H9 (cell line): ENCODE measurements around the gene TRPT1. TPM values are rescaled to one million over a fixed set of nuclear protein-coding genes. Genes with fewer than 3 reads are reported as not detected.

Experiments
- DNase-seq: peaks from one replicate; pipeline ENCODE4 v3.0.0-alpha.2; 2017
- H2AFZ ChIP-seq: one replicate; pipeline ENCODE4 v1.6.1; 2013; ENCODE audit warnings: mild to moderate bottlenecking, low read length, control low read depth, moderate library complexity
- H2AK5ac ChIP-seq: 2 replicates; pipeline ENCODE4 v1.6.1; 2013; ENCODE audit warnings: low read length, control low read depth, mixed read lengths; ENCODE audit not compliant: insufficient read length
- H2BK120ac ChIP-seq: one replicate; pipeline ENCODE4 v1.6.1; 2013; ENCODE audit warnings: low read depth, mild to moderate bottlenecking, low read length, control low read depth, inconsistent platforms; ENCODE audit not compliant: poor library complexity, severe bottlenecking
- H2BK12ac ChIP-seq: 2 replicates; pipeline ENCODE4 v1.6.1; 2013; ENCODE audit warnings: low read length, control low read depth, mixed read lengths, low read depth; ENCODE audit not compliant: insufficient read length
- H2BK15ac ChIP-seq: 2 replicates; pipeline ENCODE4 v1.6.1; 2013; ENCODE audit warnings: low read depth, low read length, control low read depth
- H2BK20ac ChIP-seq: one replicate; pipeline ENCODE4 v1.6.1; 2013; ENCODE audit warnings: low read depth, mild to moderate bottlenecking, low read length, control low read depth, inconsistent platforms; ENCODE audit not compliant: poor library complexity, severe bottlenecking
- H2BK5ac ChIP-seq: 2 replicates; pipeline ENCODE4 v1.6.1; 2013; ENCODE audit warnings: low read length, control low read depth, mixed read lengths; ENCODE audit not compliant: insufficient read length
- H3K14ac ChIP-seq: 2 replicates; pipeline ENCODE4 v1.6.1; 2013; ENCODE audit warnings: low read length, control low read depth; ENCODE audit not compliant: insufficient read depth
- H3K18ac ChIP-seq: 2 replicates; pipeline ENCODE4 v1.6.1; 2013; ENCODE audit warnings: low read depth, mild to moderate bottlenecking, mixed read lengths, low read length, control low read depth; ENCODE audit not compliant: insufficient read length
- H3K23ac ChIP-seq: 2 replicates; pipeline ENCODE4 v1.6.1; 2013; ENCODE audit warnings: low read length, control low read depth, mixed read lengths, low read depth; ENCODE audit not compliant: insufficient read length
- H3K23me2 ChIP-seq: 2 replicates; pipeline ENCODE4 v1.6.1; 2013; ENCODE audit warnings: low read depth, mild to moderate bottlenecking, mixed read lengths, low read length, control low read depth; ENCODE audit not compliant: insufficient read length, poor library complexity, severe bottlenecking
- H3K27ac ChIP-seq: 2 replicates; pipeline ENCODE4 v1.5.1; 2013; ENCODE audit warnings: low read length, control low read depth, mixed read lengths, low read depth; ENCODE audit not compliant: insufficient read length
- H3K27me3 ChIP-seq: 2 replicates; pipeline ENCODE4 v1.6.1; 2013; ENCODE audit warnings: low read length, control low read depth, inconsistent platforms; ENCODE audit not compliant: insufficient read depth
- H3K4ac ChIP-seq: 2 replicates; pipeline ENCODE4 v1.6.1; 2013; ENCODE audit warnings: low read depth, mild to moderate bottlenecking, control low read depth, inconsistent platforms, low read length, moderate library complexity
- H3K4me1 ChIP-seq: 2 replicates; pipeline ENCODE4 v1.6.1; 2013; ENCODE audit warnings: low read length, control low read depth, inconsistent platforms; ENCODE audit not compliant: insufficient read depth
- H3K4me2 ChIP-seq: 2 replicates; pipeline ENCODE4 v1.6.1; 2013; ENCODE audit warnings: low read length, control low read depth, mixed read lengths; ENCODE audit not compliant: insufficient read length, insufficient read depth
- H3K56ac ChIP-seq: 2 replicates; pipeline ENCODE4 v1.6.1; 2013; ENCODE audit warnings: low read depth, mild to moderate bottlenecking, mixed read lengths, low read length, control low read depth; ENCODE audit not compliant: insufficient read length
- H3K79me1 ChIP-seq: 2 replicates; pipeline ENCODE4 v1.6.1; 2013; ENCODE audit warnings: low read depth, mild to moderate bottlenecking, moderate library complexity, low read length, control low read depth, inconsistent platforms; ENCODE audit not compliant: insufficient read depth, poor library complexity, severe bottlenecking
- H3K79me2 ChIP-seq: 2 replicates; pipeline ENCODE4 v1.6.1; 2013; ENCODE audit warnings: low read length, control low read depth, inconsistent platforms; ENCODE audit not compliant: insufficient read depth
- H3K9ac ChIP-seq: 2 replicates; pipeline ENCODE4 v1.6.1; 2013; ENCODE audit warnings: low read length, control low read depth, mixed read lengths; ENCODE audit not compliant: insufficient read length; ENCODE audit errors: extremely low read depth
- H3K9me3 ChIP-seq: one replicate; pipeline ENCODE4 v1.6.1; 2013; ENCODE audit warnings: low read depth, low read length, inconsistent platforms; ENCODE audit not compliant: control insufficient read depth
- H3T11ph ChIP-seq: one replicate; pipeline ENCODE4 v1.6.1; 2013; ENCODE audit warnings: mild to moderate bottlenecking, low read length, control low read depth, inconsistent platforms
- H4K20me1 ChIP-seq: one replicate; pipeline ENCODE4 v1.6.1; 2013; ENCODE audit not compliant: control insufficient read depth, insufficient read length, insufficient read depth
- H4K5ac ChIP-seq: 2 replicates; pipeline ENCODE4 v1.6.1; 2013; ENCODE audit warnings: low read depth, mild to moderate bottlenecking, mixed read lengths, low read length, control low read depth; ENCODE audit not compliant: insufficient read length
- H4K8ac ChIP-seq: replicated peaks from 2 replicates; pipeline ENCODE4 v1.6.1; 2013; ENCODE audit warnings: low read length, control low read depth, mixed read lengths, low read depth; ENCODE audit not compliant: insufficient read length
- H4K91ac ChIP-seq: 2 replicates; pipeline ENCODE4 v1.6.1; 2013; ENCODE audit warnings: low read depth, mild to moderate bottlenecking, moderate library complexity, mixed read lengths, low read length, control low read depth; ENCODE audit not compliant: insufficient read length
- H3K27ac Mint-ChIP-seq, 3 experiments: 2 replicates in 2 of 3; 3 replicates in 1 of 3; pipeline ENCODE4 v1.8.0; 2020 to 2021; ENCODE audit warnings: mixed read lengths in 3 of 3, mild to moderate bottlenecking in 1 of 3, moderate library complexity in 1 of 3
- H3K27me3 Mint-ChIP-seq: 2 replicates; pipeline ENCODE4 v1.8.0; 2021; ENCODE audit warnings: low read depth, mild to moderate bottlenecking, moderate library complexity, mixed read lengths
- H3K36me3 Mint-ChIP-seq, 3 experiments: 2 replicates in 2 of 3; 3 replicates in 1 of 3; pipeline ENCODE4 v1.8.0; 2020 to 2021; ENCODE audit warnings: low read depth in 3 of 3, mixed read lengths in 3 of 3; ENCODE audit not compliant: insufficient read depth in 1 of 3
- H3K4me1 Mint-ChIP-seq, 2 experiments: 2 replicates each; pipeline ENCODE4 v1.8.0; 2020; ENCODE audit warnings: mixed read lengths in 2 of 2
- H3K4me3 Mint-ChIP-seq, 2 experiments: 2 replicates in 1 of 2; 3 replicates in 1 of 2; pipeline ENCODE4 v1.8.0; 2020 to 2021; ENCODE audit warnings: mild to moderate bottlenecking in 2 of 2, mixed read lengths in 2 of 2, moderate library complexity in 1 of 2
- H3K9me3 Mint-ChIP-seq, 2 experiments: 2 replicates in 1 of 2; 3 replicates in 1 of 2; pipeline ENCODE4 v1.8.0; 2020; ENCODE audit warnings: mild to moderate bottlenecking in 2 of 2, mixed read lengths in 2 of 2, moderate library complexity in 1 of 2
- WGBS: extraction: QIAGEN DNeasy Blood & Tissue Kit; methylation state at CpG from one replicate; pipeline ENCODE4 v1.1.7; 2013; ENCODE audit warnings: missing lambda C conversion rate, low lambda C conversion rate, mixed read lengths; ENCODE audit not compliant: insufficient read length; ENCODE audit errors: extremely low coverage; 5-methylcytosine and 5-hydroxymethylcytosine counted together
- total RNA-seq: library from RNA; stranded (reverse); gene quantifications from 2 replicates; pipeline ENCODE4 v1.2.1, GENCODE V29; 2021
- TF ChIP-seq, protein P1 (sequence below): fragments of 200-600 bp; sonication (generic); conservative IDR thresholded peaks from 3 replicates; pipeline ENCODE4 v1.8.0; 2021; ENCODE audit warnings: antibody characterized with exemption, mild to moderate bottlenecking

Gene TRPT1
- total RNA-seq, 1 experiment from 2014 or later: 33.6 TPM

DNA sequence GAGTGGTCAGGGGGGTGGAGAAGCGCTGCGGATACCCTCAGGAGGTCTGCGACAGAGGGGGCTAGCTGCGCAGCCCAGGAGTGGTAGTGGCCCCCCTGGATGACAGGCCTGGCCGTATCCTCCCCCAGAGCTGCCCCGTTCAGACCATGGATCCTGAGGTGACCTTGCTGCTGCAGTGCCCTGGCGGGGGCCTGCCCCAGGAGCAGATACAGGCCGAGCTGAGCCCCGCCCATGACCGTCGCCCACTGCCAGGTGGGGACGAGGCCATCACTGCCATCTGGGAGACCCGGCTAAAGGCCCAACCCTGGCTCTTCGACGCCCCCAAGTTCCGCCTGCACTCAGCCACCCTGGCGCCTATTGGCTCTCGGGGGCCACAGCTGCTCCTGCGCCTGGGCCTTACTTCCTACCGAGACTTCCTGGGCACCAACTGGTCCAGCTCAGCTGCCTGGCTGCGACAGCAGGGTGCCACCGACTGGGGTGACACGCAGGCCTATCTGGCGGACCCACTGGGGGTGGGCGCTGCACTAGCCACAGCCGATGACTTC is 593 bp upstream of the TRPT1 start:
- TF ChIP-seq, protein P1, sequence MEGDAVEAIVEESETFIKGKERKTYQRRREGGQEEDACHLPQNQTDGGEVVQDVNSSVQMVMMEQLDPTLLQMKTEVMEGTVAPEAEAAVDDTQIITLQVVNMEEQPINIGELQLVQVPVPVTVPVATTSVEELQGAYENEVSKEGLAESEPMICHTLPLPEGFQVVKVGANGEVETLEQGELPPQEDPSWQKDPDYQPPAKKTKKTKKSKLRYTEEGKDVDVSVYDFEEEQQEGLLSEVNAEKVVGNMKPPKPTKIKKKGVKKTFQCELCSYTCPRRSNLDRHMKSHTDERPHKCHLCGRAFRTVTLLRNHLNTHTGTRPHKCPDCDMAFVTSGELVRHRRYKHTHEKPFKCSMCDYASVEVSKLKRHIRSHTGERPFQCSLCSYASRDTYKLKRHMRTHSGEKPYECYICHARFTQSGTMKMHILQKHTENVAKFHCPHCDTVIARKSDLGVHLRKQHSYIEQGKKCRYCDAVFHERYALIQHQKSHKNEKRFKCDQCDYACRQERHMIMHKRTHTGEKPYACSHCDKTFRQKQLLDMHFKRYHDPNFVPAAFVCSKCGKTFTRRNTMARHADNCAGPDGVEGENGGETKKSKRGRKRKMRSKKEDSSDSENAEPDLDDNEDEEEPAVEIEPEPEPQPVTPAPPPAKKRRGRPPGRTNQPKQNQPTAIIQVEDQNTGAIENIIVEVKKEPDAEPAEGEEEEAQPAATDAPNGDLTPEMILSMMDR: no peak
- H3K27ac Mint-ChIP-seq: peak overlapping the region in 1 of 3 experiments; percentile 59; a peak in 1 of 7 replicates
- no peak overlapping the region for H4K5ac ChIP-seq
- H3K14ac ChIP-seq: no peak overlapping the region; the same call in 1 of the 2 replicates
- H2BK120ac ChIP-seq: no peak overlapping the region
- H3K36me3 Mint-ChIP-seq: peaks cover 0 to 14% (median 10%) of the 10 kb centered on the region in 3 experiments; a peak in 4 of 7 replicates
- peaks cover 27% of the 10 kb centered on the region for H3K23me2 ChIP-seq
- no peak overlapping the region for H3K18ac ChIP-seq
- no peak overlapping the region for H2AFZ ChIP-seq
- H3K9me3 ChIP-seq: no peaks in the 10 kb centered on the region
- no peak overlapping the region for H3T11ph ChIP-seq
- H3K9ac ChIP-seq: peak overlapping the region; percentile 59
- peak; percentile 69 for DNase-seq
- H2AK5ac ChIP-seq: no peak overlapping the region
- H3K79me1 ChIP-seq: no peaks in the 10 kb centered on the region
- peak overlapping the region; percentile 50 for H3K4me2 ChIP-seq
- H2BK20ac ChIP-seq: no peak overlapping the region
- H4K20me1 ChIP-seq: no peaks in the 10 kb centered on the region
- H4K8ac ChIP-seq: no peak overlapping the region
- H3K9me3 Mint-ChIP-seq: no peaks in the 10 kb centered on the region
- no CpG with 5 or more reads among the region's 26 CpGs for WGBS
- no peak overlapping the region for H4K91ac ChIP-seq
- H3K4me1 ChIP-seq: 0 out of 2 replicates have a peak, but pooled peaks cover 3% of the 10 kb centered on the region
- H3K27me3 ChIP-seq: no peaks in the 10 kb centered on the region
- H2BK5ac ChIP-seq: no peak overlapping the region
- H3K4me3 Mint-ChIP-seq: peak overlapping the region; percentile 80 to 91
- H3K4ac ChIP-seq: no peak overlapping the region
- H3K4me1 Mint-ChIP-seq: peaks cover 23 to 28% of the 10 kb centered on the region in 2 experiments
- H3K23ac ChIP-seq: no peak overlapping the region
- no peak overlapping the region for H3K27ac ChIP-seq
- no peak overlapping the region for H3K56ac ChIP-seq
- no peaks in the 10 kb centered on the region for H3K79me2 ChIP-seq
- H2BK12ac ChIP-seq: no peak overlapping the region
- H3K27me3 Mint-ChIP-seq: peaks cover 2% of the 10 kb centered on the region
- no peak overlapping the region for H2BK15ac ChIP-seq
